H9 (cell line): ENCODE results near the gene LIPC. TPM values are rescaled to one million over a fixed set of nuclear protein-coding genes. Genes with fewer than 3 reads are reported as not detected.

ENCODE experiments used
- DNase-seq: peaks from one replicate; pipeline ENCODE4 v3.0.0-alpha.2; 2017
- H2AFZ ChIP-seq: one replicate; pipeline ENCODE4 v1.6.1; 2013; ENCODE audit warnings: mild to moderate bottlenecking, low read length, control low read depth, moderate library complexity
- H2AK5ac ChIP-seq: 2 replicates; pipeline ENCODE4 v1.6.1; 2013; ENCODE audit warnings: low read length, control low read depth, mixed read lengths; ENCODE audit not compliant: insufficient read length
- H2BK120ac ChIP-seq: one replicate; pipeline ENCODE4 v1.6.1; 2013; ENCODE audit warnings: low read depth, mild to moderate bottlenecking, low read length, control low read depth, inconsistent platforms; ENCODE audit not compliant: poor library complexity, severe bottlenecking
- H2BK12ac ChIP-seq: 2 replicates; pipeline ENCODE4 v1.6.1; 2013; ENCODE audit warnings: low read length, control low read depth, mixed read lengths, low read depth; ENCODE audit not compliant: insufficient read length
- H2BK15ac ChIP-seq: 2 replicates; pipeline ENCODE4 v1.6.1; 2013; ENCODE audit warnings: low read depth, low read length, control low read depth
- H2BK20ac ChIP-seq: one replicate; pipeline ENCODE4 v1.6.1; 2013; ENCODE audit warnings: low read depth, mild to moderate bottlenecking, low read length, control low read depth, inconsistent platforms; ENCODE audit not compliant: poor library complexity, severe bottlenecking
- H2BK5ac ChIP-seq: 2 replicates; pipeline ENCODE4 v1.6.1; 2013; ENCODE audit warnings: low read length, control low read depth, mixed read lengths; ENCODE audit not compliant: insufficient read length
- H3K14ac ChIP-seq: 2 replicates; pipeline ENCODE4 v1.6.1; 2013; ENCODE audit warnings: low read length, control low read depth; ENCODE audit not compliant: insufficient read depth
- H3K18ac ChIP-seq: 2 replicates; pipeline ENCODE4 v1.6.1; 2013; ENCODE audit warnings: low read depth, mild to moderate bottlenecking, mixed read lengths, low read length, control low read depth; ENCODE audit not compliant: insufficient read length
- H3K23ac ChIP-seq: 2 replicates; pipeline ENCODE4 v1.6.1; 2013; ENCODE audit warnings: low read length, control low read depth, mixed read lengths, low read depth; ENCODE audit not compliant: insufficient read length
- H3K23me2 ChIP-seq: 2 replicates; pipeline ENCODE4 v1.6.1; 2013; ENCODE audit warnings: low read depth, mild to moderate bottlenecking, mixed read lengths, low read length, control low read depth; ENCODE audit not compliant: insufficient read length, poor library complexity, severe bottlenecking
- H3K27ac ChIP-seq: 2 replicates; pipeline ENCODE4 v1.5.1; 2013; ENCODE audit warnings: low read length, control low read depth, mixed read lengths, low read depth; ENCODE audit not compliant: insufficient read length
- H3K27me3 ChIP-seq: 2 replicates; pipeline ENCODE4 v1.6.1; 2013; ENCODE audit warnings: low read length, control low read depth, inconsistent platforms; ENCODE audit not compliant: insufficient read depth
- H3K4ac ChIP-seq: 2 replicates; pipeline ENCODE4 v1.6.1; 2013; ENCODE audit warnings: low read depth, mild to moderate bottlenecking, control low read depth, inconsistent platforms, low read length, moderate library complexity
- H3K4me1 ChIP-seq: 2 replicates; pipeline ENCODE4 v1.6.1; 2013; ENCODE audit warnings: low read length, control low read depth, inconsistent platforms; ENCODE audit not compliant: insufficient read depth
- H3K4me2 ChIP-seq: 2 replicates; pipeline ENCODE4 v1.6.1; 2013; ENCODE audit warnings: low read length, control low read depth, mixed read lengths; ENCODE audit not compliant: insufficient read length, insufficient read depth
- H3K56ac ChIP-seq: 2 replicates; pipeline ENCODE4 v1.6.1; 2013; ENCODE audit warnings: low read depth, mild to moderate bottlenecking, mixed read lengths, low read length, control low read depth; ENCODE audit not compliant: insufficient read length
- H3K79me1 ChIP-seq: 2 replicates; pipeline ENCODE4 v1.6.1; 2013; ENCODE audit warnings: low read depth, mild to moderate bottlenecking, moderate library complexity, low read length, control low read depth, inconsistent platforms; ENCODE audit not compliant: insufficient read depth, poor library complexity, severe bottlenecking
- H3K79me2 ChIP-seq: 2 replicates; pipeline ENCODE4 v1.6.1; 2013; ENCODE audit warnings: low read length, control low read depth, inconsistent platforms; ENCODE audit not compliant: insufficient read depth
- H3K9ac ChIP-seq: 2 replicates; pipeline ENCODE4 v1.6.1; 2013; ENCODE audit warnings: low read length, control low read depth, mixed read lengths; ENCODE audit not compliant: insufficient read length; ENCODE audit errors: extremely low read depth
- H3K9me3 ChIP-seq: one replicate; pipeline ENCODE4 v1.6.1; 2013; ENCODE audit warnings: low read depth, low read length, inconsistent platforms; ENCODE audit not compliant: control insufficient read depth
- H3T11ph ChIP-seq: one replicate; pipeline ENCODE4 v1.6.1; 2013; ENCODE audit warnings: mild to moderate bottlenecking, low read length, control low read depth, inconsistent platforms
- H4K20me1 ChIP-seq: one replicate; pipeline ENCODE4 v1.6.1; 2013; ENCODE audit not compliant: control insufficient read depth, insufficient read length, insufficient read depth
- H4K5ac ChIP-seq: 2 replicates; pipeline ENCODE4 v1.6.1; 2013; ENCODE audit warnings: low read depth, mild to moderate bottlenecking, mixed read lengths, low read length, control low read depth; ENCODE audit not compliant: insufficient read length
- H4K8ac ChIP-seq: replicated peaks from 2 replicates; pipeline ENCODE4 v1.6.1; 2013; ENCODE audit warnings: low read length, control low read depth, mixed read lengths, low read depth; ENCODE audit not compliant: insufficient read length
- H4K91ac ChIP-seq: 2 replicates; pipeline ENCODE4 v1.6.1; 2013; ENCODE audit warnings: low read depth, mild to moderate bottlenecking, moderate library complexity, mixed read lengths, low read length, control low read depth; ENCODE audit not compliant: insufficient read length
- H3K27ac Mint-ChIP-seq, 3 experiments: 2 replicates in 2 of 3; 3 replicates in 1 of 3; pipeline ENCODE4 v1.8.0; 2020 to 2021; ENCODE audit warnings: mixed read lengths in 3 of 3, mild to moderate bottlenecking in 1 of 3, moderate library complexity in 1 of 3
- H3K27me3 Mint-ChIP-seq: 2 replicates; pipeline ENCODE4 v1.8.0; 2021; ENCODE audit warnings: low read depth, mild to moderate bottlenecking, moderate library complexity, mixed read lengths
- H3K36me3 Mint-ChIP-seq, 3 experiments: 2 replicates in 2 of 3; 3 replicates in 1 of 3; pipeline ENCODE4 v1.8.0; 2020 to 2021; ENCODE audit warnings: low read depth in 3 of 3, mixed read lengths in 3 of 3; ENCODE audit not compliant: insufficient read depth in 1 of 3
- H3K4me1 Mint-ChIP-seq, 2 experiments: 2 replicates each; pipeline ENCODE4 v1.8.0; 2020; ENCODE audit warnings: mixed read lengths in 2 of 2
- H3K4me3 Mint-ChIP-seq, 2 experiments: 2 replicates in 1 of 2; 3 replicates in 1 of 2; pipeline ENCODE4 v1.8.0; 2020 to 2021; ENCODE audit warnings: mild to moderate bottlenecking in 2 of 2, mixed read lengths in 2 of 2, moderate library complexity in 1 of 2
- H3K9me3 Mint-ChIP-seq, 2 experiments: 2 replicates in 1 of 2; 3 replicates in 1 of 2; pipeline ENCODE4 v1.8.0; 2020; ENCODE audit warnings: mild to moderate bottlenecking in 2 of 2, mixed read lengths in 2 of 2, moderate library complexity in 1 of 2
- WGBS: extraction: QIAGEN DNeasy Blood & Tissue Kit; methylation state at CpG from one replicate; pipeline ENCODE4 v1.1.7; 2013; ENCODE audit warnings: missing lambda C conversion rate, low lambda C conversion rate, mixed read lengths; ENCODE audit not compliant: insufficient read length; ENCODE audit errors: extremely low coverage; 5-methylcytosine and 5-hydroxymethylcytosine counted together
- total RNA-seq: library from RNA; stranded (reverse); gene quantifications from 2 replicates; pipeline ENCODE4 v1.2.1, GENCODE V29; 2021
- TF ChIP-seq, protein P1 (sequence below): fragments of 200-600 bp; sonication (generic); conservative IDR thresholded peaks from 3 replicates; pipeline ENCODE4 v1.8.0; 2021; ENCODE audit warnings: antibody characterized with exemption, mild to moderate bottlenecking

LIPC gene
- total RNA-seq, 1 experiment from 2014 or later, result not detected

DNA sequence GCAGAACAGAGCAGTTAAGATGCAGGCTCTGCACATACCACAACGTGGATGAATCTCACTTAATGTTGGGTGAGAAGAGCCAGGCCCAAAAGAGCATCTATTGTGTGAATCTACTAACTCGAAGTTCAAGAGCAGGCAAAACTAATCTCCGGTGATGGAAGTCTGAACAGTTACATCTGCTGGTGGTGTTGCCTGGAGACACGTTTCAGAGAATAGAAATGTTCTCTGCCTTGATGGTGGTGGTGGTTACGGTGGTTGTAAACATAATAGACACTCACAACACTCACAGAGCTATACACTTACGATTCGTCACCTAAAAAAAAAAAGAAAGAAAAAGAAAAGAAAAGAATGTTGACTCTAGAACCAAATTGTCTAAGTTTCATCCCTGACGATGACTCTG, 86.8 kb downstream of the LIPC start:
- H3K9ac ChIP-seq, result no peak overlapping the region
- Mint-ChIP-seq H3K36me3 (no peaks in the 10 kb centered on the region; a peak in 1 of 7 replicates), H3K27me3 (no peaks in the 10 kb centered on the region; the same call in 1 of the 2 replicates), H3K27ac (no peak overlapping the region), H3K4me1 (peaks cover 17 to 20% of the 10 kb centered on the region in 2 experiments), H3K4me3 (no peak overlapping the region), H3K9me3 (peaks cover 2 to 3% of the 10 kb centered on the region in 2 experiments; a peak in 1 of 5 replicates)
- no peak overlapping the region for H3K18ac ChIP-seq
- no peak overlapping the region for H2AFZ ChIP-seq
- no peaks in the 10 kb centered on the region for H3K79me2 ChIP-seq
- no peak overlapping the region for H3K27ac ChIP-seq
- H3K4me2 ChIP-seq, result no peak overlapping the region
- no peak for DNase-seq
- no peaks in the 10 kb centered on the region for H3K79me1 ChIP-seq
- peaks cover 3% of the 10 kb centered on the region; the same call in 1 of the 2 replicates for H3K4me1 ChIP-seq
- TF ChIP-seq, protein P1, sequence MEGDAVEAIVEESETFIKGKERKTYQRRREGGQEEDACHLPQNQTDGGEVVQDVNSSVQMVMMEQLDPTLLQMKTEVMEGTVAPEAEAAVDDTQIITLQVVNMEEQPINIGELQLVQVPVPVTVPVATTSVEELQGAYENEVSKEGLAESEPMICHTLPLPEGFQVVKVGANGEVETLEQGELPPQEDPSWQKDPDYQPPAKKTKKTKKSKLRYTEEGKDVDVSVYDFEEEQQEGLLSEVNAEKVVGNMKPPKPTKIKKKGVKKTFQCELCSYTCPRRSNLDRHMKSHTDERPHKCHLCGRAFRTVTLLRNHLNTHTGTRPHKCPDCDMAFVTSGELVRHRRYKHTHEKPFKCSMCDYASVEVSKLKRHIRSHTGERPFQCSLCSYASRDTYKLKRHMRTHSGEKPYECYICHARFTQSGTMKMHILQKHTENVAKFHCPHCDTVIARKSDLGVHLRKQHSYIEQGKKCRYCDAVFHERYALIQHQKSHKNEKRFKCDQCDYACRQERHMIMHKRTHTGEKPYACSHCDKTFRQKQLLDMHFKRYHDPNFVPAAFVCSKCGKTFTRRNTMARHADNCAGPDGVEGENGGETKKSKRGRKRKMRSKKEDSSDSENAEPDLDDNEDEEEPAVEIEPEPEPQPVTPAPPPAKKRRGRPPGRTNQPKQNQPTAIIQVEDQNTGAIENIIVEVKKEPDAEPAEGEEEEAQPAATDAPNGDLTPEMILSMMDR, result no peak
- H2BK5ac ChIP-seq, result no peak overlapping the region
- H2BK120ac ChIP-seq, result no peak overlapping the region
- H2BK12ac ChIP-seq, result no peak overlapping the region
- no peaks in the 10 kb centered on the region for H3K9me3 ChIP-seq
- H2BK15ac ChIP-seq, result no peak overlapping the region
- no peak overlapping the region for H3K23ac ChIP-seq
- H3K27me3 ChIP-seq, result no peaks in the 10 kb centered on the region
- H4K5ac ChIP-seq, result no peak overlapping the region
- no peak overlapping the region for H3K56ac ChIP-seq
- H4K20me1 ChIP-seq, result no peaks in the 10 kb centered on the region
- no peak overlapping the region for H3T11ph ChIP-seq
- no peak overlapping the region for H2AK5ac ChIP-seq
- H3K4ac ChIP-seq, result no peak overlapping the region
- no peak overlapping the region for H3K14ac ChIP-seq
- no CpG with 5 or more reads among the region's 8 CpGs for WGBS
- H4K8ac ChIP-seq, result no peak overlapping the region
- no peak overlapping the region for H4K91ac ChIP-seq
- H3K23me2 ChIP-seq, result no peaks in the 10 kb centered on the region
- no peak overlapping the region for H2BK20ac ChIP-seq
